Measurements from ENCODE around the gene HSD17B13.
"Not testable (repeated sequence)": the region's sequence is repeated elsewhere in the genome, so short reads cannot be mapped to it uniquely, and the experiment has no call there.

The HSD17B13 gene

GRCh38 chr4:87304745-87305432, 17.8 kb downstream of the HSD17B13 start:
- DNase-seq: no peak
- TF ChIP-seq GATA1 (IDR thresholded peaks at IDR 0.05; ENCODE audit: low read depth, low read length) (no peak), POLR2A (IDR thresholded peaks at IDR 0.05; ENCODE audit: low read length) (no peak)

GRCh38 chr4:87299898-87300297, 22.8 kb downstream of the HSD17B13 start:
- TF ChIP-seq GATA1 (IDR thresholded peaks at IDR 0.05; ENCODE audit: low read depth, low read length): no peak
- no peak for TF ChIP-seq POLR2A (IDR thresholded peaks at IDR 0.05; ENCODE audit: low read length)
- no peak for DNase-seq

GRCh38 chr4:87298362-87298761, 24.3 kb downstream of the HSD17B13 start:
- DNase-seq: no peak
- TF ChIP-seq POLR2A (IDR thresholded peaks at IDR 0.05; ENCODE audit: low read length) (no peak), GATA1 (IDR thresholded peaks at IDR 0.05; ENCODE audit: low read depth, low read length) (no peak)

- DNase-seq: not testable (repeated sequence)
These were observed 27.8 kb downstream of the HSD17B13 start for GRCh38 chr4:87294911-87295310.

- not testable (repeated sequence) for DNase-seq
These were observed 28.8 kb downstream of the HSD17B13 start for GRCh38 chr4:87293889-87294288.

GRCh38 chr4:87286970-87287369, 35.7 kb downstream of the HSD17B13 start:
- DNase-seq: no peak
- TF ChIP-seq POLR2A (IDR thresholded peaks at IDR 0.05; ENCODE audit: low read length): no peak
- no peak for TF ChIP-seq GATA1 (IDR thresholded peaks at IDR 0.05; ENCODE audit: low read depth, low read length)

- DNase-seq: not testable (repeated sequence)
These were observed 38.4 kb downstream of the HSD17B13 start for GRCh38 chr4:87284268-87284667.

GRCh38 chr4:87283151-87283550, 39.5 kb downstream of the HSD17B13 start:
- no peak for DNase-seq
- TF ChIP-seq POLR2A (IDR thresholded peaks at IDR 0.05; ENCODE audit: low read length) (no peak), GATA1 (IDR thresholded peaks at IDR 0.05; ENCODE audit: low read depth, low read length) (no peak)

- TF ChIP-seq POLR2A (IDR thresholded peaks at IDR 0.05; ENCODE audit: low read length) (no peak), GATA1 (IDR thresholded peaks at IDR 0.05; ENCODE audit: low read depth, low read length) (no peak)
- DNase-seq: peak in 1 of 2 experiments; percentile 12
These were observed 41.1 kb downstream of the HSD17B13 start for GRCh38 chr4:87281603-87282002.

- no peak for TF ChIP-seq POLR2A (IDR thresholded peaks at IDR 0.05; ENCODE audit: low read length)
- TF ChIP-seq GATA1 (IDR thresholded peaks at IDR 0.05; ENCODE audit: low read depth, low read length): no peak
- DNase-seq: no peak
These were observed 44.3 kb downstream of the HSD17B13 start for GRCh38 chr4:87278335-87278794.

- TF ChIP-seq GATA1 (IDR thresholded peaks at IDR 0.05; ENCODE audit: low read depth, low read length): no peak
- no peak for TF ChIP-seq POLR2A (IDR thresholded peaks at IDR 0.05; ENCODE audit: low read length)
- DNase-seq: no peak
These were observed 47.4 kb downstream of the HSD17B13 start for GRCh38 chr4:87275311-87275710.

GRCh38 chr4:87274803-87275202, 47.9 kb downstream of the HSD17B13 start:
- TF ChIP-seq POLR2A (IDR thresholded peaks at IDR 0.05; ENCODE audit: low read length) (no peak), GATA1 (IDR thresholded peaks at IDR 0.05; ENCODE audit: low read depth, low read length) (no peak)
- DNase-seq: no peak

GRCh38 chr4:87274327-87274726, 48.4 kb downstream of the HSD17B13 start:
- DNase-seq: no peak
- TF ChIP-seq GATA1 (IDR thresholded peaks at IDR 0.05; ENCODE audit: low read depth, low read length) (no peak), POLR2A (IDR thresholded peaks at IDR 0.05; ENCODE audit: low read length) (no peak)

GRCh38 chr4:87270825-87271224, 51.9 kb downstream of the HSD17B13 start:
- no peak for TF ChIP-seq POLR2A (IDR thresholded peaks at IDR 0.05; ENCODE audit: low read length)
- TF ChIP-seq GATA1 (IDR thresholded peaks at IDR 0.05; ENCODE audit: low read depth, low read length): no peak
- DNase-seq: no peak

GRCh38 chr4:87270144-87270543, 52.5 kb downstream of the HSD17B13 start:
- DNase-seq: peak; percentile 25 to 37
- TF ChIP-seq GATA1 (IDR thresholded peaks at IDR 0.05; ENCODE audit: low read depth, low read length) (no peak), POLR2A (IDR thresholded peaks at IDR 0.05; ENCODE audit: low read length) (no peak)

GRCh38 chr4:87268411-87268810, 54.3 kb downstream of the HSD17B13 start:
- TF ChIP-seq GATA1 (IDR thresholded peaks at IDR 0.05; ENCODE audit: low read depth, low read length) (no peak), POLR2A (IDR thresholded peaks at IDR 0.05; ENCODE audit: low read length) (no peak)
- DNase-seq: no peak

Data from erythroblast (primary cell).